GM21528 (cell line): ENCODE measurements around the gene PMP22.

Experiments used
- ATAC-seq: cut with Tn5 transposase; IDR thresholded peaks from one replicate; pipeline ENCODE4 v1.9.1; 2021; ENCODE audit warnings: mild to moderate bottlenecking, moderate library complexity; ENCODE audit not compliant: unreplicated experiment, low FRiP score

The PMP22 gene

DNA sequence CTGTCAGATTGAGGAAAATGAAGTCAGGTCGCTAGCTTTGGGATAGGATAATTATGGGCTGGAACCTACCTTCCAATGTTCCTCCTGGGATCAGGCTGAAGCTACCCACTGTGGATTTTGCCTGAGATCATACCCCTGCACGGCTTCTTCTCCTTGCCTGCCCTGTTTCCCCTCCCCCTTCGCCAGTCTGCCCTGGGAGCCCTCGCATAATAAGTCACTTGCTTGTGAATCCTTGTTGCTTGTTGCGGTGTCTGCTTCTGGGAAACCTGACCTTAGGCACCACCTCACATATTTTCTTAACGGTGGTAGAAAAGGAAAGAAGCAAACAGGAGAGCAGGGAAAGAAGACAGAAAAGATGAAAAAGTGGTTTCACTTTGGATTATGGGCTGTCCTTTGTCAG, 13.3 kb upstream of the PMP22 start:
- no peak for ATAC-seq

DNA sequence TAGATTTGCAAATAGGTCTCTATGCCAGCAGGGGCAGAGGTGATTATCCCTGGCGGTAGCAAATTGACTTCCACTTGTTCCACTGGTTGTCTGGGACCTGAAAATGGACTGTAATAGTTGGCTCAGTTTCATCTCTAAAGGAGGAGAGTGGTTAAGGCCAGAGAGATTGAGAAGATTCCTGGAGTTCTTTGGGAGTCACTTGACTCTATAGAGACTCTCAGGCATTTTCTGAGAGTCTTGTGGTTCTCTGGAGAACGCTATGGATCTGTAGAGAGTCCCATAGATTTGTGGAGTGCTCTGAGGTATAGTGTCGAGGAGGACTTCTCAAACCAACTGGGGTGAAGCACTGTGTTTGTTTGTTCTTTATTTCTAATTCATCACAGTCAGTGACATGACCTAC, 8.9 kb upstream of the PMP22 start:
- ATAC-seq: no peak

DNA sequence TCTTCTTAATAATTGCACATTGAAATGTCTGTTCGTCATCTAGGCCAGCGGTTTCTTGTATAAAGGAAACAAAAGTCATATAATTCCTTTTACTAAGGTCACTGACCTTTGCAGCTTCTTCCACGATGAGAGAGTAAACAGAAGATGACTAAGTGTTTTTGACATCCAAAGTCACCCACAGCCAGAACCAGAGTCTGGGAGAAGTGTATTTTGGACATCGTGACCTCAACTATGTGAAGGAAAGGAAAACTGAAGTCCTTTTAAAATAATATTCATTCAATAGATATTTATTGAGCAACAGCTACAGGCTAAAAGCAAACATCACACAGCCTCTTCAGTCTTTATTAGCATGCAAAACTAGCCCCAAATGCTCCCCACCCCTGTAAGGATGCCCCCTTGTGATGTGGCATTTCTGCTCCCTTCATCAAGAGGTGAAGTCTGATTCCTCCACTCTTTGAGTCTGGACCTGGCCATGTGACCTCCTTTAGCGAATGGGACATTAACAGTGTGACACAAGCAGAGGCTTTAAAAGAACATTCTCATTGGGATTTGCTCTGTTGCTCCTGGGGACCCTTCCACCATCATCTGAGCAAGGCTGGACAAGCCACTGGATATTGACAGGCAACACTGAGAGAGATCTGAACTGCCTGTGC, 8.1 kb upstream of the PMP22 start:
- no peak for ATAC-seq

DNA sequence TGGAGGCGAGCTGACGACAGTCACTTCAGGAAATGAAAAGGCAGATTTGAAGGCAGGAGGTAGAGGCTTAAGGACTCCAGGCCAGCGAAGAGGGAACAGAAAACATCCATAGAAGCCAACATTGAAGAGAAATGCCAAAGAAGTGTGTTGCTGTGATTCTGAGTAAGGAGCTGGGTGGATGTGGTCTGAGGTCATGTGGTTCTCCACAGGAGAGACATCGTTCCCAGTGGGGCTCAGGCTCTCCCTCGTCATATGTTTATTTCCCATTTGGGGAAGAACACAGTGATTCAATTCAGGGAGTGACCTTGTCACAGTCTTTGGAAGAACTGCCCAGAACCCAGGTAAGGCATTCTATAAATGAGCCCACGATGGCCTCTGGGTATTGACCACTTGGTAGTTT, 6.6 kb upstream of the PMP22 start:
- ATAC-seq: no peak

DNA sequence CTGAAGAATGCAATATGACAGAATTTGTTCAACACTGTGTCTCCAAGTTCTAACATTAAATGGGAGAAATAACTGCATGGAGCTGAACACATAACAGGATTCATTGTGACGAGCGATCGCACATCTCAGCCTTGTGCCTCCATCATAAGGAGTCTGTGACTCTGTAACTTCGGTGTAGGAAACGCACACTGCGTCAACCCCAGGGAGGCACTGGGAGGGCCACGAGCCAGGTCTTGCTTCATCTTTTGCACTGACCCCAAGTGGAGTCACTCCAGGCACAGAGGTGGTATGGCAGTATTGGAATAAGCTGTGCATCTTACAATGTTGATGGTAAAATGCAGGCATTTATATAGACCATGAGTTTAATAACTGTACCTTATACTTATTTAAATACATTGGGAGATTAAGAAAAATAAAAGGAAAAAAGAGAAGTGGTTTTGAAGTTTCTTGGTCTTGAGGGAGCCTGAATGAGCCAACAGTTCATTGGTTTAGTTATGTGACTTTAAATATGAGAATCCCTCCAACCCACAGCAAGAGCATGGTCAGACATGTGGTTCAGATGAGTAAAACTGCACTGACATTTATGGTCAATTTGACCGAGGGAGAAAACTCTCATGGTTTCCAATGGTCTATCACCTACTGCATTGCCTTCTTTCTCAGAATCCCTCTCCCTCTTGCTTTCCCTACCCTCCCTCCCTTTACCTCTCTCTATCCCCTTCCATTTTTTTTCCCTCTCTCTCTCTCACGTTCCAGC, 5.7 kb upstream of the PMP22 start:
- no peak for ATAC-seq

DNA sequence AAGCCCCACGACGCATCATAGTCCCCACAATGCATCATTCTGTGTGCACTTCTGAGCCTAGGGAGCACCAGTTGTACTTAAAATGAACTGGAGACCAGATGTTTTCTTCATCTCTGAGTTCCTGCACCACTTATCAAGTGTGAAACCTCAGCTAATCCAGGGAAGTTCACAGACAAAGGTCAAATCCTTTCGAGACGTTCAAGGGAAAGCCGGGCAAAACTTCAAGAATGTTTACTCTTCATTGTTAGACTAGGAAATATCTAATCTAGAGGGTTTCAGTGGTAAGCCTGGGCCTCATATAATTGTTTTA, 4.6 kb upstream of the PMP22 start:
- ATAC-seq: no peak

DNA sequence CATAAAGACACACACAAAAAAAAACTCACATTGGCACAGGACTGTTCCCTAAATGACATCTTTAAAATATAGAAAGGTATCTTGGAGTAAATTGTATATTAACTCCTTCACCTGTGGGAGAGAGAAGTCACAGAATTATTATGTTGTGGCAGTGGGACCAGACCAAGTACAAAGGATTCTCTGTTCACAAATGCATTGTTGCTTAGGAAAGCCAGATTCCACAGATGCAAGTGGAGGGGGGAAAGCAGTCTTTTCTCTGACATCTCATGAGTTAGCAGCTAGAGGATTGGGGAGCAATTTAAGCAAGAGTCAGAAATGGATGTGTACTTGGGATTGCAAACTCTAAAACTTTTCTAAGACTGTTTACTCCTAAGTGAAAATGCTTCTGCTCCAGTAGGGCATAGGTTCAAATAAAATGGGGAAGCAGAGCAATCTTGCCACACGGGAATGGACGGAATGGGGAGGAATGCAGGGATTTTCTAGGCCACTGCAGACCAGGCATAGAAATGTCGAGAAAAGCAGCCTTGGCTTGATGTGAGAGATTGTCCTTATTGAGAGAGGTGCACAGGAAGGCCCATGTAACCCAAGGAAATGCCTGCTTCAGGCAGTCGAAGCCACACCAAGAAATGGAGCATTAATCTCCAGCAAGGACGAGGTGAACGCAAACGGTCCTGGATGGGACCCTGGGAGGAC, 4.1 kb upstream of the PMP22 start:
- no peak for ATAC-seq

DNA sequence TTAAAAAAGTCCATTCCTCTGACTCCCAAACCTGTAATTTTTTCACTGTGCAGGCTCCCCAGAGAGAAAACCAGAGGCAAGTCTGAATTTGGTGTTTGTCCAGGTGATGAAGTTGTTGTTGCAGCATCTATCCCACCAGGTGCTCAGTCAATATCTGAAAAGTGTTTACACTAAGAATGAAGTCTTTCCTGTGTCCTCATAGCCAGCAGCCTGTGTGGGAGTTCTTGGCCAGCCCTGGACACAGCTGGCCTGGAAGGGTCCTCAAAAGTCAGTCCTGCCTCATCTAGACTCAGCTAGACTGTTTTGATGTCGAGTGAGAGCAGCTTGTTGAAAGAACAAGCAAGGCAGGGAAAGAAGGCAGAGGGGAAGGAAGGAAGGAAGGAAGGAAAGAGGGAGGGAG, 3.3 kb upstream of the PMP22 start:
- ATAC-seq: no peak

DNA sequence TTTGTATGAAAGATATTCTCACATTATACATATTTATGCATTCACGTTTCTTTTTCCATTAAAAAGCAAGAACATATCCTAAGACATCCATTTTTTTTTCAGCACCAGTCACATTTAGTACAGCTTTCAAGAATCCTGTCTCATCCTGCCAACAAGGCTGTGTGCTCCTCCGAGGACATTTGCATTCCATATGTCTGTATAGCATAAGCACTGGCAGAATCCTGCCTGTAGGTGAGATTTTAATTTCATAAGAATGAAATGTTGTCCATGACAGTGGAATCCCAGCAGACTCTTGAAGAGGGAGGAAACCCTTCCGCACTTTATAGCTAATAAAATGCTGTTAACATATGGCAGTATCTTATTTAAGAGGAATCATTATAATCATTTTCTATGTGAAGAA, 2.9 kb upstream of the PMP22 start:
- no peak for ATAC-seq

DNA sequence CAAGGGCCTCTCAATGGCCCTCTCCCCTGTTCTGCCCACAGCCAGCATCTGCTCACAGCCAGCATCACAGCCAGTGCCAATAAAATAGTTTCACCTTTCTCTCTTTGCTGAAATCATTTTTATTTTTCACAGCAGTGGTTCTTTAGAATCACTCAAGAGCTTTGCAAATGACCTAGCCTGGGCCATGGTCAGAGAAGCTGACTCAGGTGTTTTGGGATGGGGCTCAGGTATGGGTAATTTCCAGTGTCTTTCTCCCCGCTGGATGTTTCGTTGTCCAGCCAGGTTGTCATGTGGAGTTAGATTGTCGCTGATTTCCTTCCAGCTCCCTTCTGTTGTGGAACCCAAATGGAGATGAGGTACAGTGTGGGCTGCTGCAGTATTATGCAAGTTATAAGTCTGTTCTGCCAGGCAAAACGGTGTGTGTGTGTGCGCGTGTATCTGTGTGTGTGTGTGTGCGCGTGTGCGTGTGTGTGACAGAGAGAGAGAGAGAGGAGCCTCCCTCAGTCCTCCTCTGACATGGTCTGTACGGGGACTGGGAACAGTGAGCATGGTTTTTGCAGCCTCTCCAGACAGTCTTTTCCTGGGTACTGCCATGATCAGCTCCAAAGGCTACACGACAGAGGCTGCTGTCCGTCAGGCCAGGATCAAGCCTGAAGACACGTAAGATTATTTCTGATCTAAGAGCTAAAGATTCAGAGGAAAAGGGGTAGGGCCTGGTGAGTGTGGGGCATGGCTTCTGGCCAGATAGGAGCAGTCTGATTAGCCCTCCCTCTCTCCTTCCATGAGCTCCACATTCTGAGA, 1.4 kb upstream of the PMP22 start:
- ATAC-seq: no peak

DNA sequence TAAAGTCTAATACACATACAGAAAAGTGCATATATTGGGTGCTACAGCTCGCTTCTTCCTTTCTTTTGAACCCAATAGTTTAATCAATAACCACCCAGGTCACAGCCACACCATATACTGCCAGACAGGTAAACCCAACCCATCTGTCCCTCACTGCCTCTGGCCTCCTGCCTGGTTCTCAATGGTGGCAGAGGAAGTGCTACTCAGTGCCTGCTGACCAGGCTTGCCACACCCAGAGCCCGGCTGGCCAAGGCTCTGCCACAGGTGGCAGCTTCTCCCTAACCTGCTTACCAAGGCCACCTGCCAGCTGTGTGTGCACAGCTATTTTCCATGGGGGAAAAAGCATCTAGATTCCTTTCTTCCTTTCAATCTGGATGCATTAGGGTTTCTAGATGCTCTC, 584 bp downstream of the PMP22 start:
- no peak for ATAC-seq

DNA sequence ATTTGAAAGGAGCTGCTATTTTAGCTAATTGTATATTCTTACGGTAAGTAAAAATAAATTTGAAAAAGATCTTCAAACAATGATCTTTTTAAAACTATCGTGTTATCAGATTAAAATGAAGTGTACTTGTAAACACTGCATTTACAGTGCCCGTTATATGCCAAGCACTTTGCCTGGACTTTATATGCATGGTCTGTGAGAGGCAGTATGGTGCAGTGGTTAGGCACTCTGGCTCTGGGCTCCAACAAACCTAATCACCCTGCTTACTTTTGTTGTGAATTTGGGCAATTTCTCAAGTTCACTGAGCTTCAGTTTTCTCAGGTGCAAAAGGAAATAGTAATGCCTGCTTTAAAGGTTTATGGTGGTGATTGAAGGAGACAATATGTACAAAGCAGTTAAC, 1.4 kb downstream of the PMP22 start:
- no peak for ATAC-seq

DNA sequence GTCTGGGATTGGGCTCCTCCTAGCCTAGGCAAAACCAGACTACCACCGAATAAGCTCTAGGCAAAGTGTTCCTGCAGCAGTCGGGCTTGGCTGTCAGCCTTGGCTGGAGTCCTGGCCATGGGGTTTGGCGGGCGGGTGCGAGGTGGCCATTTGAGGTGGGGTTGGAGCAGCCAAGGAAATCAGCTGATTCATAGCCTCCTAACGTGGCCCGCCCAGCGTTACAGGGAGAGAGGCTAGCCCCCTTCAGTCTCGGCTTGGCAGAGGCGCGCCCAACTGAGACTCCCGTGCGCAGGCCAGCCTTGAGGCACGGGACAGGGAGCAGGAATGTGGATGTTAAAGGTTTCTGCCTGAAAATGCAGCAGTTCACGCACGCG, 1.9 kb downstream of the PMP22 start:
- ATAC-seq: no peak

DNA sequence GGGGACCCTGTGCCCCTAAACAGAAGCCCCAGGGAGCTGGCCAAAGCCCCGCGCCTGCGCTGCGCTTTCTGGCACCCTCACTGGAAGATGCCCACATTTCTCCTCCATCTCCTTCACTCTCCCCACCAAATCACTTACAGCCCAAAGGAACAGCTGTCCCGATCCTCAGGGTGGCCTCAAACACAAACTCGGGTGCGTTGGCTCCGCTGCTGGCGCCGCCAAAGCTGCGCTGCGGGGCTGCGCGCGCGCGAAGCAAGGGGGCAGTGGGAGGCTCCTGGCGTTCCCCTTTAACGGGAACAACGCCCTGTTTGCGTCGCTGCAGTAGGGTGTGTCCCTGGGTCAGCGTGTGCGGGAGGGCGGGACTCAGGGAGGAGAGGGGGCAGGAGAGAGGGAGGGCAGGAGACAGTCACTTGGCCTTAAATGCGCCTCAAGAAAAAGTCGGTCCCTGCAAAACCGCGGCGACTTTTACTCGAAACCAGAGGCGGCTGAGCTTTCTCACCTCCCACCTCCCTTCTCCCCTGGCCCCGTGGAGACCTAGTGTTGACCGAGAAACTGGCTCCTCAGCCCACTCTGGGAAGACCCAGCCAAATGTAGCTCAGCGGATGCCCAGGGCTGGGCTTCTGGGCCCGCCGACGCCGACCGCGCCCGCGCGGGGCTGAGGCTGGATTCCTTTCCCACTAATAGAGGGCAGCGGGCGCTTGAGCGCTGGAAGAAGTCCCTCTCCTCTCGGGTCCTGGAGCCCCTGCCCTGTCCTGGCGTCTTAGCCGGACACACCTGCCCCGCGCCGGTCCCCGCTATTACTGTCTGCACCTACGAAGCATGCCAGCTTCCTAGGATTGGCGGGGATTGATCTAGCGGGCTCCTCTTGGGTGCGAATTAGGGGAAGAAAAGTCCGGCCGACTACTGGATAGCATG, 2.6 kb downstream of the PMP22 start:
- no peak for ATAC-seq

DNA sequence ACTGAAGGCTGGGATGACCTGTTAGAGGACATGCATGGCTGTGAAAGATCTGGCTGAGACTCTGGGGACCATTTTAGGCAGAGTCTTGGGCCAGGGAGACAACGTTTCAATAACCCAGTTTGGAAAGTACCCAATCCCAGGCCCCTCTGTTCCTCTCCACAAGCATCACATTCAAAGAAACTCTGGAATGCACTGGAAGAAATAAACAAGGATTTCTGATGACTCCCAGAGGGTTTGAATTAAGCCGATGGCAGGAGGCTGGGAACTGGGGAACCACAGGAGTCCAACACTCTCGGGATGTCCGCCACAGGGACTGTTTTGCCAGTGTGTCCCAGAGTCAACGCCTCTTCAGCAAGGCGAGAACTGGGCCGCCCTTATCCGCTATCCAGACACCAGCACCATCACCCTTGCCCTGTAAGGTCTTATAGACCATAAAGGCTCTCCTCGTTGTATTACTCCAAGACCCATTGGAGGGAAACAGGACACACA, 3.3 kb downstream of the PMP22 start:
- ATAC-seq: no peak

DNA sequence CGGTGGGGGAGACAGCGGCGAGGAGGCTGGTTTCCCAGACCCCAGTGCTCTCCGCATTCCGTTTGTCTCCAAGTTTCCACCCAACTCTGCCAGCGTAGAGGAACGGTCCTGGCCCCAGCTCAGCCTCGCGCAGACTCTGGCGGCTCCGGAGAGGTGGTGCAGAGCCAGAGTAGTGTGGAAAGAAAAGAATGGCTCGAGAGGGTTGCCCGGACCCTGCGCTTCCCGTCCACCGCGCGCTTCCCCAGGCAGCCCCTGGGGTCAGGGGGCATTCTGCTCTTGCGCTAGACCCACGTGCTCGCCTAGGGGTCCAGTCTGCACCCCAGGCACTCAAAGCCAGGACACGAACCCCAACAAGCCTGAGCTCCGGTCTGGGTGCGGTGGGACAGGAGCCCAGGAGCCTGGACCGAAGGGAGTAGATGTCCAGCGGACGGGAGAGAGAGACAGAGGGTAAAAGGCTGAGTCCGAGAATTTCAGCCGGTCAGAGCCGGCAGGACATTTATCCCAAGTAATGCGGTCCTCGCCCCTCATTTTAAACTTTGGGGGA, 3.8 kb downstream of the PMP22 start:
- ATAC-seq: no peak

DNA sequence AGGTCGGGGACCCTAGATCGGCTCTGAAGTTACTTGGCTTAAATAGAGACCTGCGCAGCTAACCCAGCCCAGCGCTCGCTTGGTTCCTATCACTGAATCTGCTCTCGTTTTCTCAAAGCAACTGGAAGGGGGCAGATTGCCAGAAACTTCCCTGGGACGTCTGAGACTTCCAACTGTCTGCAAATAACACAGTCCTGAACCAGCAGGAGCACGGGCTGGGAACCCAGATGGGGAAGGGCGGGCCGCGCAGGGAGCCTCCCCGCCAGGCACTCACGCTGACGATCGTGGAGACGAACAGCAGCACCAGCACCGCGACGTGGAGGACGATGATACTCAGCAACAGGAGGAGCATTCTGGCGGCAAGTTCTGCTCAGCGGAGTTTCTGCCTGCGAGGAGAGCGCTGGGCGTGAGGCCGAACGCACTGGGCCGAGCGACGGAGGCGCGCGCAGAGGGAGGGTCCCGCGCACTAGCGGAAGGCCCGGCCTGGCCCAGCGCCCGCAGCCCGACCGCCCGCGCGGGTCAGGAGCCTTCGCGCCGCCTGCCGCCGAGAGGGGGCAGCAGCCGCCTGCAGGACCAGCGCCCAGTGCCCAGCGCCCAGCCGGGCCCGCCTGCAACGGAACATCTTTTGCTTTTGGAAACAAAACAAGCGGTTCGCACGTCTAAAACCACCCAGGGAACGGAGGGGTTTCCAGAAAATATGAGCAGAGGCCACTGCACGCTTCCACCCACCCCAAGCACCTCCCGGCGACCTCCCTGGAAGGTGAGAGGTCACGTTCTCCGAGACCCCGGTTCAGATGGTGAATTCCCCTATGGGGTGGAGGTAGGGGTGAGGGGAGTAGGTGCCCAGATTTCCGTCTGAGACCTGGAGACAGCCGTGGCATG, 4.5 kb downstream of the PMP22 start:
- ATAC-seq: no peak

DNA sequence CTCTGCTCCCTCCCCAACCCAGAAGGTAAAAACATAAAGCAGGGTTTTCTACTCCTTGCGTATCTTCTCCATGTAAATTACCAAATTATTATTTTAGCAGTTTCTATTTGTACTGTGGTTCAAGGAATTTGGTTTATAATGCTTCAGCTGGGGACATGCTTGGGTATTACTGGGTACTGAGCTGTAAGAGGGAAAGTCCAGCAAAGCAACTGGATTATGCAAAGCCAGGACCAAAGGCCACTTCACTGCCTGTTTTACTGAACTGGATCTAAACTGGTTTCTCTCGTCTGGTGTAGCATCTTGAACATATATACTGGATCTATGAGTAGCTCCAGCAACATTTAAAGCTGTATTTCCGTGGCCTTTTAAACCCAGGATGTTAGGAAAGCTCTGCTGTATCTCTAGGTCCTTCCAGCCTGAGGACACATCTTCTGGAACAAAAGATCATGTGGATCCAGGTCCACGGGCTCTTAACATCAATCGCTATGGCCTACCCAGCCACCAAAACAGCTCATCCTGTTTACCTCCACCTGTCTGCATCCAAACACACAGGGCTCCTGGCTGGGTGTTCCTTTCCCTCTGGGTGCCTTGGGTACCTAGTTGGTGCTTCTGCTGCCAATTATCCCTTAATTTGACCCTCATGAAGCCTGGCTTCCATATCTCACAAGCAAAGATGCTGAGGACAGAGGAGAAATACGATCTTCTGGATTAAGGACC, 7.2 kb downstream of the PMP22 start:
- ATAC-seq: no peak
